Bronchial epithelial cell (primary cell): ENCODE measurements around the gene TMEM164. TPM values are rescaled to one million over a fixed set of nuclear protein-coding genes. Genes with fewer than 3 reads are reported as not detected.

Experiments
- DNase-seq: peaks from one replicate; pipeline ENCODE4 v3.0.0-alpha.2; 2010; ENCODE audit warnings: low read depth
- FAIRE-seq: peaks from 2 replicates; lab custom pipeline; 2011; peaks lifted over from hg19 to GRCh38; lab: Jason Lieb, UNC
- H3K27me3 ChIP-seq: 2 replicates; pipeline ENCODE4 v1.5.1; 2011; ENCODE audit warnings: low read length; ENCODE audit not compliant: control insufficient read depth, insufficient read depth
- H3K36me3 ChIP-seq: 2 replicates; pipeline ENCODE4 v1.5.1; 2011; ENCODE audit warnings: low read length; ENCODE audit not compliant: control insufficient read depth, insufficient read depth
- H3K4me3 ChIP-seq: 2 replicates; pipeline ENCODE4 v1.5.1; 2011; ENCODE audit warnings: mild to moderate bottlenecking, low read depth, low read length, control low read depth
- CTCF ChIP-seq: IDR thresholded peaks from 2 replicates; pipeline ENCODE4 v1.5.1; 2011; ENCODE audit warnings: mild to moderate bottlenecking, moderate library complexity, low read length, control low read depth, inconsistent platforms; ENCODE audit not compliant: insufficient read depth, severe bottlenecking
- total RNA-seq: library from RNA; depleted of rRNA; stranded (reverse); fragments of >200 nt; gene quantifications from 2 replicates; pipeline ENCODE4 v1.2.1, GENCODE V29; 2014

Gene TMEM164
- total RNA-seq, 1 donor from 2014 or later, result 20.3 TPM

GRCh38 chrX:110156167-110156754, 153.3 kb downstream of the TMEM164 start:
- no peak overlapping the region for H3K4me3 ChIP-seq
- H3K36me3 ChIP-seq, result no peaks in the 10 kb centered on the region
- no peaks in the 10 kb centered on the region for H3K27me3 ChIP-seq
- TF ChIP-seq CTCF, result no peak
- no peak for FAIRE-seq
- no peak for DNase-seq

GRCh38 chrX:110157444-110157843, 154.5 kb downstream of the TMEM164 start:
- TF ChIP-seq CTCF, result no peak
- no peak overlapping the region for H3K4me3 ChIP-seq
- FAIRE-seq, result no peak

GRCh38 chrX:110159235-110159634, 156.3 kb downstream of the TMEM164 start:
- TF ChIP-seq CTCF, result no peak
- Histone ChIP-seq H3K27me3 (no peaks in the 10 kb centered on the region), H3K4me3 (no peak overlapping the region), H3K36me3 (no peaks in the 10 kb centered on the region)
- DNase-seq (no peak), FAIRE-seq (no peak)

More at GRCh38 chrX:110157444-110157843, 154.5 kb downstream of the TMEM164 start:
- no peaks in the 10 kb centered on the region for H3K27me3 ChIP-seq
- no peak for DNase-seq
- H3K36me3 ChIP-seq, result no peaks in the 10 kb centered on the region

GRCh38 chrX:110159865-110160264, 157.0 kb downstream of the TMEM164 start:
- FAIRE-seq (no peak), DNase-seq (peak; percentile 27)
- H3K36me3 ChIP-seq, result no peaks in the 10 kb centered on the region
- H3K4me3 ChIP-seq, result no peak overlapping the region
- no peak for TF ChIP-seq CTCF
- H3K27me3 ChIP-seq, result no peaks in the 10 kb centered on the region

- Histone ChIP-seq H3K36me3 (no peaks in the 10 kb centered on the region), H3K27me3 (no peaks in the 10 kb centered on the region), H3K4me3 (no peak overlapping the region)
- FAIRE-seq, result no peak
- TF ChIP-seq CTCF, result no peak
- DNase-seq, result no peak
Measured at GRCh38 chrX:110161361-110161686, 158.4 kb downstream of the TMEM164 start.

- no peak overlapping the region for H3K4me3 ChIP-seq
- TF ChIP-seq CTCF, result no peak
- FAIRE-seq (no peak), DNase-seq (no peak)
- H3K36me3 ChIP-seq, result no peaks in the 10 kb centered on the region
- H3K27me3 ChIP-seq, result no peaks in the 10 kb centered on the region
Measured at GRCh38 chrX:110162131-110162530, 159.2 kb downstream of the TMEM164 start.
